Endodermal cell (in vitro differentiated cells): Measurements from ENCODE around the gene TPCN2. TPM values are rescaled to one million over a fixed set of nuclear protein-coding genes. Genes with fewer than 3 reads are reported as not detected.

Experiments used
- DNase-seq: peaks from one replicate; pipeline ENCODE4 v3.0.0-alpha.2; 2017
- H3K27ac ChIP-seq: 2 replicates; pipeline ENCODE4 v1.5.1; 2013; ENCODE audit warnings: mild to moderate bottlenecking, low read depth, low read length, moderate library complexity
- H3K27me3 ChIP-seq: 2 replicates; pipeline ENCODE4 v1.6.1; 2013; ENCODE audit warnings: mild to moderate bottlenecking, low read length, moderate library complexity; ENCODE audit not compliant: insufficient read depth, control insufficient read depth, poor library complexity, severe bottlenecking
- H3K36me3 ChIP-seq: 2 replicates; pipeline ENCODE4 v1.7.0; 2013; ENCODE audit warnings: mild to moderate bottlenecking, low read length, moderate library complexity; ENCODE audit not compliant: control insufficient read depth, insufficient read depth
- H3K4me1 ChIP-seq: one replicate; pipeline ENCODE4 v1.7.0; 2013; ENCODE audit warnings: low read length; ENCODE audit not compliant: control insufficient read depth, insufficient read depth
- H3K4me3 ChIP-seq: 2 replicates; pipeline ENCODE4 v1.5.1; 2013; ENCODE audit warnings: mild to moderate bottlenecking, low read length, moderate library complexity
- H3K9ac ChIP-seq: 2 replicates; pipeline ENCODE4 v1.6.1; 2013; ENCODE audit warnings: mild to moderate bottlenecking, low read length, moderate library complexity; ENCODE audit not compliant: poor library complexity, severe bottlenecking; ENCODE audit errors: extremely low read depth
- H3K9me3 ChIP-seq: 2 replicates; pipeline ENCODE4 v1.6.1; 2013; ENCODE audit warnings: mild to moderate bottlenecking, low read length, moderate library complexity; ENCODE audit not compliant: control insufficient read depth
- H3K27ac Mint-ChIP-seq: 2 replicates; pipeline ENCODE4 v1.8.0; 2020; ENCODE audit warnings: mixed read lengths
- H3K27me3 Mint-ChIP-seq: 2 replicates; pipeline ENCODE4 v1.8.0; 2021; ENCODE audit warnings: mild to moderate bottlenecking, mixed read lengths; ENCODE audit not compliant: insufficient read depth
- H3K36me3 Mint-ChIP-seq: 2 replicates; pipeline ENCODE4 v1.8.0; 2020; ENCODE audit warnings: low read depth, mixed read lengths
- H3K4me1 Mint-ChIP-seq: 2 replicates; pipeline ENCODE4 v1.8.0; 2020; ENCODE audit warnings: mixed read lengths
- H3K4me3 Mint-ChIP-seq: 2 replicates; pipeline ENCODE4 v1.8.0; 2020; ENCODE audit warnings: mild to moderate bottlenecking, moderate library complexity, mixed read lengths
- H3K9me3 Mint-ChIP-seq: 2 replicates; pipeline ENCODE4 v1.8.0; 2020; ENCODE audit warnings: mild to moderate bottlenecking, mixed read lengths
- WGBS, 2 experiments: methylation state at CpG; one replicate each; pipeline versions ENCODE4 v1.1.5 to v1.1.7; 2013; ENCODE audit warnings: missing lambda C conversion rate in 2 of 2, mixed read lengths in 1 of 2; ENCODE audit not compliant: insufficient coverage in 1 of 2, insufficient read length in 1 of 2; 5-methylcytosine and 5-hydroxymethylcytosine counted together
- total RNA-seq, 2 donors: library from RNA; stranded (reverse); fragmentation: NEBNext Ultra II Directional in 1 of 2; extraction: Animal tissue kit (Norgen Biotek cat#: 25700) in 1 of 2; gene quantifications; 2 replicates in 1 of 2; 3 replicates in 1 of 2; pipeline ENCODE4 v1.2.1, GENCODE V29; 2021
- TF ChIP-seq, protein P1 (sequence below): fragments of 200-600 bp; sonication (generic); conservative IDR thresholded peaks from 2 replicates; pipeline ENCODE4 v1.5.0; 2021; ENCODE audit warnings: antibody characterized with exemption, mild to moderate bottlenecking

The TPCN2 gene
- total RNA-seq, 2 donors from 2014 or later: 20.7 to 27.9 TPM

DNA sequence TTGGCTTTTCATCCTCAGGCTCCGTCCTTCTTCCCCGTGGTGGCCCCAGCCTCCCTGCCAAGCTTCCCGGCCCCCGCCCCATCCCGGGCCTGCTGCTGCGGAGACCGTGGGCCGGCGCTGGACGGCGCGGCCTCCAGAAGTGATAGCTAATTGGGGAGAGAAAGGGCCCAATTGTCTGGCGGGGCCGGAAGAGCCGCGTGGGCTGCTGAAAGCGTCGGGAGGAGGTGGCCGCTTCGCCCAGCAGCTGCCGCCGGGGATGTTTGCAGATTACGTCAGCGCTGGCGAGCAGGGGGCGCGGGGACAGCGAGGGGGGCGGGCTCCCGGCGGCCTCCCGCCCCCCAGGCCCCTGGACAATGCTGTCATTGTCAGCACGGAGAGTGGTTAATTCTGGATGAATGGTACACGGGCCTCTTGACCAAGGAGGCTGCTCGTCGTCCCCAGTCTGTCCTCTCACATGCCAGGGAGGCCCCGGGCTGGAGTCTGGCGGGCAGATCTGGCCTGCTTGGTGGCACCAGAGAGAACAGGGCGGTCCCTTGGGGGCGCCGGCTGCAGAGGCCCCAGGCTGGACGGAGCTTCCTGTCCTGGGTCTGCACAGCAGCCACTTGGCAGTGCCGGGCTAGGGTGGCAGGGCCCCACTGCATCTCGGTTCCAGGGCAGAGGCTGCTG lies 108.6 kb downstream of the TPCN2 start:
- Histone ChIP-seq H3K36me3 (no peaks in the 10 kb centered on the region), H3K4me3 (no peak overlapping the region), H3K9ac (no peak overlapping the region), H3K27ac (peak overlapping the region; percentile 95), H3K9me3 (no peaks in the 10 kb centered on the region), H3K4me1 (no peaks in the 10 kb centered on the region), H3K27me3 (no peaks in the 10 kb centered on the region)
- H3K36me3 Mint-ChIP-seq: no peaks in the 10 kb centered on the region
- no peak overlapping the region for H3K4me3 Mint-ChIP-seq
- H3K9me3 Mint-ChIP-seq: no peaks in the 10 kb centered on the region
- no peak overlapping the region for H3K27ac Mint-ChIP-seq
- peaks cover 14% of the 10 kb centered on the region for H3K4me1 Mint-ChIP-seq
- TF ChIP-seq, protein P1, sequence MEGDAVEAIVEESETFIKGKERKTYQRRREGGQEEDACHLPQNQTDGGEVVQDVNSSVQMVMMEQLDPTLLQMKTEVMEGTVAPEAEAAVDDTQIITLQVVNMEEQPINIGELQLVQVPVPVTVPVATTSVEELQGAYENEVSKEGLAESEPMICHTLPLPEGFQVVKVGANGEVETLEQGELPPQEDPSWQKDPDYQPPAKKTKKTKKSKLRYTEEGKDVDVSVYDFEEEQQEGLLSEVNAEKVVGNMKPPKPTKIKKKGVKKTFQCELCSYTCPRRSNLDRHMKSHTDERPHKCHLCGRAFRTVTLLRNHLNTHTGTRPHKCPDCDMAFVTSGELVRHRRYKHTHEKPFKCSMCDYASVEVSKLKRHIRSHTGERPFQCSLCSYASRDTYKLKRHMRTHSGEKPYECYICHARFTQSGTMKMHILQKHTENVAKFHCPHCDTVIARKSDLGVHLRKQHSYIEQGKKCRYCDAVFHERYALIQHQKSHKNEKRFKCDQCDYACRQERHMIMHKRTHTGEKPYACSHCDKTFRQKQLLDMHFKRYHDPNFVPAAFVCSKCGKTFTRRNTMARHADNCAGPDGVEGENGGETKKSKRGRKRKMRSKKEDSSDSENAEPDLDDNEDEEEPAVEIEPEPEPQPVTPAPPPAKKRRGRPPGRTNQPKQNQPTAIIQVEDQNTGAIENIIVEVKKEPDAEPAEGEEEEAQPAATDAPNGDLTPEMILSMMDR: no peak
- H3K27me3 Mint-ChIP-seq: peaks cover 2% of the 10 kb centered on the region
- DNase-seq: no peak
- 62 to 81% methylated on average over 22 to 44 of the region's 44 CpGs for WGBS, 2 experiments

DNA sequence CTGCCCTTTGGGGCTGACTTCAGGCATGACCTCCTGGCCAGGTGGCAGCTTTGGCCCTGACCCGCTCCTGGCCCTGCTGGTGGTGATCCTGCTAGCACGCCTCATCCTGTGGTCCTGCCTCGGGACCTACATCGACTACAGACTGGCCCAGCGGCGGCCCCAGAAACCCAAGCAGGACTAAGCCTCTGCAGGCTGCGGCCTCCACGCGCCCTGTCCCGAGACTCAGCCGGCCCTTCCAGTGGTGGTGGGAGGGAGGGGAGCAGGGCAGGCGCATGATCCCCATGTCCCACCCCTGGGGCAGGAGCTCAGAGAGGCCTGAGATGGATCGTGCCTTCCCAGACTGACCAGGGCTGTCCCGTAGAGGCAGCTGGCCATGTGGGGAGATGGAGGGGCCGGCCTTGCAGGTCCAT lies 109.1 kb downstream of the TPCN2 start:
- no peaks in the 10 kb centered on the region for H3K27me3 Mint-ChIP-seq
- Histone ChIP-seq H3K36me3 (no peaks in the 10 kb centered on the region), H3K9ac (no peak overlapping the region), H3K4me3 (no peak overlapping the region), H3K4me1 (no peaks in the 10 kb centered on the region), H3K27ac (peak overlapping the region; percentile 95), H3K9me3 (no peaks in the 10 kb centered on the region), H3K27me3 (no peaks in the 10 kb centered on the region)
- 97 to 98% methylated on average over 9 to 15 of the region's 15 CpGs for WGBS, 2 experiments
- TF ChIP-seq, protein P1: no peak
- peaks cover 9% of the 10 kb centered on the region for H3K4me1 Mint-ChIP-seq
- no peak overlapping the region for H3K27ac Mint-ChIP-seq
- peaks cover 1% of the 10 kb centered on the region for H3K9me3 Mint-ChIP-seq
- no peak overlapping the region for H3K4me3 Mint-ChIP-seq
- no peak for DNase-seq
- H3K36me3 Mint-ChIP-seq: no peaks in the 10 kb centered on the region

DNA sequence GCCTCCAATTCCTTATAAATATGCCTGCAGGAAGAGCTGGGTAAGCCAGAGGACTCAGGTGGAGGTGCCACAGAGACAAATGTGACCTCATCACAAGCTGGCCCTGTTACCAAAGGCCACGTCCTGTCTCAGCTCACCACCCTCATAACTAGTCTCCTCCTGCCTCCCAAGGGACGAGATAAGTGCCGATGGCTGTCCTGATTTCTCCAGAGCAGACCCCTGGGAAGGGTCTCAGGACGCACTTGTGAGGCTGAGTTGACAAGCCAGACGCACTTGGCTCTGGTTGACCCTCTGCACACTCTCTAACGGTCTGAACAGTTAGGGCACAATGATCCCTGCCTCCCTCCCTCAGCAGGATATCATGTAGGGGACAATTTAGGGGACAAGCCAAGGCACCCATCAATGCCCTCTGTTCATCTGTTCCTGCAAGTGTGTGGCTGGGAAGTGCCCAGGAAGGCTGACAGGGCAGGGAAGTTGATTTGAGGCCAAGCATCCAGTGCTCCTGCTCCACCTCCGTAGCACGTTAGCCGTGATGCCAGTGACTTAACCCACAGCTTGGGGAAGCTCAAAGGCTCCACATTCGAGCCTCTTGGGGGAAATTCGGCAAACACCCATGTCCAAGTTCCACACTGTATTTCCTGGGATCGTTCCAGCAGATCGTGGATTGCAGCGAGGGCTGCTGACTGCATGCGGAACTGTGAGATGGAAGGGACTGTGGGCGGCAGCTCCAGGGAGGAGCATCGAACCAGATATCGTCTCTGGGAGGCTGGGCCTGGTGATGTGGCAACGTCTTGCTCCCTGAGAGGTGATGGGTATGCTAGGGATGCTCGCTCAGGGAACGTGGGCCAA lies 109.8 kb downstream of the TPCN2 start:
- Histone ChIP-seq H3K4me1 (no peaks in the 10 kb centered on the region), H3K36me3 (no peaks in the 10 kb centered on the region), H3K4me3 (no peak overlapping the region), H3K27ac (no peak overlapping the region), H3K9me3 (peaks cover under 1% of the 10 kb centered on the region), H3K27me3 (no peaks in the 10 kb centered on the region), H3K9ac (no peak overlapping the region)
- H3K9me3 Mint-ChIP-seq: peaks cover 2% of the 10 kb centered on the region
- DNase-seq: no peak
- H3K4me1 Mint-ChIP-seq: peaks cover 2% of the 10 kb centered on the region
- 91 to 99% methylated on average over 18 to 21 of the region's 21 CpGs for WGBS, 2 experiments
- TF ChIP-seq, protein P1: no peak
- H3K27ac Mint-ChIP-seq: no peak overlapping the region
- no peaks in the 10 kb centered on the region for H3K27me3 Mint-ChIP-seq
- no peak overlapping the region for H3K4me3 Mint-ChIP-seq
- no peaks in the 10 kb centered on the region for H3K36me3 Mint-ChIP-seq
